HUES64 (cell line): ENCODE results near the gene LGALS4.
"Not testable (repeated sequence)": the region's sequence is repeated elsewhere in the genome, so short reads cannot be mapped to it uniquely, and the experiment has no call there.

Experiments used
- H3K27ac ChIP-seq: 2 replicates; pipeline ENCODE4 v1.7.0; 2013; ENCODE audit warnings: low read depth, low read length, inconsistent platforms
- H3K27me3 ChIP-seq: 2 replicates; pipeline ENCODE4 v1.6.1; 2013; ENCODE audit warnings: mild to moderate bottlenecking, low read length; ENCODE audit not compliant: insufficient read depth
- H3K36me3 ChIP-seq: 2 replicates; pipeline ENCODE4 v1.6.1; 2013; ENCODE audit warnings: mild to moderate bottlenecking, low read length; ENCODE audit not compliant: insufficient read depth
- H3K4me1 ChIP-seq: 2 replicates; pipeline ENCODE4 v1.6.1; 2013; ENCODE audit warnings: mild to moderate bottlenecking, low read length, moderate library complexity; ENCODE audit not compliant: insufficient read depth
- H3K4me3 ChIP-seq: 2 replicates; pipeline ENCODE4 v1.5.1; 2013; ENCODE audit warnings: mild to moderate bottlenecking, low read length, moderate library complexity
- H3K9ac ChIP-seq: 2 replicates; pipeline ENCODE4 v1.6.1; 2013; ENCODE audit warnings: mild to moderate bottlenecking, low read depth, low read length
- H3K9me3 ChIP-seq: 2 replicates; pipeline ENCODE4 v1.6.1; 2013; ENCODE audit warnings: low read depth, low read length; ENCODE audit not compliant: insufficient read depth
- WGBS: fragments of 150-250, 120-280 bp; methylation state at CpG from one replicate; pipeline ENCODE4 v1.1.7; 2013; ENCODE audit warnings: missing lambda C conversion rate; 5-methylcytosine and 5-hydroxymethylcytosine counted together

Gene LGALS4

GRCh38 chr19:38761884-38762389 lies 50.8 kb downstream of the LGALS4 start:
- H3K36me3 ChIP-seq, H3K27me3 ChIP-seq, H3K4me1 ChIP-seq, H3K9ac ChIP-seq, H3K9me3 ChIP-seq, H3K4me3 ChIP-seq, H3K27ac ChIP-seq: not testable (repeated sequence)
- WGBS: 93% methylated on average over 9 of the region's 9 CpGs

GRCh38 chr19:38760805-38761517 lies 51.8 kb downstream of the LGALS4 start:
- not testable (repeated sequence) for H3K27ac ChIP-seq, H3K4me1 ChIP-seq, H3K4me3 ChIP-seq, H3K9me3 ChIP-seq, H3K36me3 ChIP-seq, H3K9ac ChIP-seq, H3K27me3 ChIP-seq
- WGBS: 94% methylated on average over 4 of the region's 6 CpGs

- H3K27ac ChIP-seq: no peak overlapping the region
- 84% methylated on average over 10 of the region's 10 CpGs for WGBS
- H3K9ac ChIP-seq: no peak overlapping the region
- no peaks in the 10 kb centered on the region for H3K9me3 ChIP-seq
- H3K36me3 ChIP-seq: no peaks in the 10 kb centered on the region
- no peak overlapping the region for H3K4me3 ChIP-seq
- no peaks in the 10 kb centered on the region for H3K4me1 ChIP-seq
- H3K27me3 ChIP-seq: no peaks in the 10 kb centered on the region
Observed at GRCh38 chr19:38759590-38760003, 53.1 kb downstream of the LGALS4 start.

- not testable (repeated sequence) for H3K36me3 ChIP-seq, H3K4me1 ChIP-seq, H3K27ac ChIP-seq, H3K9ac ChIP-seq, H3K9me3 ChIP-seq, H3K4me3 ChIP-seq, H3K27me3 ChIP-seq
- WGBS: no CpG with 5 or more reads among the region's 2 CpGs
Observed at GRCh38 chr19:38754196-38754595, 58.5 kb downstream of the LGALS4 start.

GRCh38 chr19:38753783-38754182 lies 59.0 kb downstream of the LGALS4 start:
- not testable (repeated sequence) for H3K9ac ChIP-seq
- 87% methylated on average over 3 of the region's 3 CpGs for WGBS

More at GRCh38 chr19:38753783-38754182, 59.0 kb downstream of the LGALS4 start:
- H3K27me3 ChIP-seq, H3K36me3 ChIP-seq, H3K4me1 ChIP-seq, H3K4me3 ChIP-seq, H3K9me3 ChIP-seq, H3K27ac ChIP-seq: not testable (repeated sequence)
